H1 (cell line): ENCODE measurements around the gene PRRT1. TPM values are rescaled to one million over a fixed set of nuclear protein-coding genes. Genes with fewer than 3 reads are reported as not detected.

ENCODE experiments used
- CTCF ChIA-PET: fragments of 300-600 bp; sonication (Branson Sonifier 250); formaldehyde crosslinking; loops from one replicate; lab custom pipeline; 2021; ENCODE audit not compliant: partially characterized antibody; lab: Charles Lee
- POLR2A ChIA-PET: fragments of 300-600 bp; sonication (Branson Sonifier 250); formaldehyde crosslinking; loops from one replicate; lab custom pipeline; 2021; ENCODE audit warnings: inconsistent platforms; ENCODE audit not compliant: partially characterized antibody; lab: Charles Lee
- DNase-seq, 2 experiments: peaks; one replicate each; pipeline versions ENCODE4 v3.0.0 to v3.0.0-alpha.2; 2010 to 2022; ENCODE audit warnings: low spot score in 2 of 2, low read depth in 1 of 2, mixed read lengths in 1 of 2
- FAIRE-seq: peaks from 2 replicates; lab custom pipeline; 2011; peaks lifted over from hg19 to GRCh38; lab: Jason Lieb, UNC
- H2AFZ ChIP-seq: 2 replicates; pipeline ENCODE4 v1.8.1; 2012; ENCODE audit warnings: low read length, inconsistent platforms
- H2AK5ac ChIP-seq: 2 replicates; pipeline ENCODE4 v1.6.1; 2013; ENCODE audit warnings: low read depth, low read length
- H2BK120ac ChIP-seq: replicated peaks from 2 replicates; pipeline ENCODE3; 2013; ENCODE audit warnings: low read depth, low read length, inconsistent platforms
- H2BK12ac ChIP-seq: 2 replicates; pipeline ENCODE4 v1.6.1; 2013; ENCODE audit warnings: low read depth, low read length
- H2BK15ac ChIP-seq: 2 replicates; pipeline ENCODE4 v1.6.1; 2013; ENCODE audit warnings: low read length
- H2BK20ac ChIP-seq: 2 replicates; pipeline ENCODE4 v1.6.1; 2013; ENCODE audit warnings: low read length
- H2BK5ac ChIP-seq: 2 replicates; pipeline ENCODE4 v1.6.1; 2013; ENCODE audit warnings: low read depth, low read length
- H3K14ac ChIP-seq: 2 replicates; pipeline ENCODE4 v1.6.1; 2013; ENCODE audit warnings: inconsistent platforms; ENCODE audit not compliant: insufficient read length
- H3K18ac ChIP-seq: 2 replicates; pipeline ENCODE4 v1.6.1; 2013; ENCODE audit warnings: low read length; ENCODE audit errors: extremely low read depth
- H3K23ac ChIP-seq: 2 replicates; pipeline ENCODE4 v1.6.1; 2013; ENCODE audit warnings: inconsistent platforms; ENCODE audit not compliant: insufficient read length
- H3K23me2 ChIP-seq: 2 replicates; pipeline ENCODE4 v1.6.1; 2013; ENCODE audit warnings: low read depth, low read length
- H3K27ac ChIP-seq: 2 replicates; pipeline ENCODE4 v1.6.1; 2011; ENCODE audit warnings: low read depth, low read length, inconsistent platforms
- H3K27me3 ChIP-seq, 4 experiments: replicated peaks in 1 of 4; 1 replicate in 1 of 4; 2 replicates in 3 of 4; pipeline versions ENCODE4 v1.6.1 to v1.8.1; 2011 to 2013; ENCODE audit warnings: low read length in 3 of 4, mild to moderate bottlenecking in 3 of 4, inconsistent platforms in 2 of 4, mixed read lengths in 2 of 4, moderate library complexity in 1 of 4; ENCODE audit not compliant: control insufficient read depth in 3 of 4, insufficient read depth in 3 of 4; ENCODE audit errors: extremely low read depth in 1 of 4
- H3K36me3 ChIP-seq, 4 experiments: 2 replicates each; pipeline versions ENCODE4 v1.6.1 to v1.8.1; 2011 to 2013; ENCODE audit warnings: mild to moderate bottlenecking in 4 of 4, low read length in 3 of 4, moderate library complexity in 2 of 4, control low read depth in 1 of 4, inconsistent platforms in 1 of 4; ENCODE audit not compliant: insufficient read depth in 4 of 4, control insufficient read depth in 2 of 4
- H3K4ac ChIP-seq: replicated peaks from 2 replicates; pipeline ENCODE3; 2013; ENCODE audit warnings: low read length, low read depth, mixed read lengths, inconsistent platforms; ENCODE audit not compliant: insufficient read length
- H3K4me1 ChIP-seq, 4 experiments: replicated peaks in 1 of 4; 1 replicate in 1 of 4; 2 replicates in 3 of 4; pipeline versions ENCODE4 v1.6.1 to v1.8.1; 2011 to 2013; ENCODE audit warnings: low read length in 3 of 4, inconsistent platforms in 2 of 4, mixed read lengths in 1 of 4; ENCODE audit not compliant: insufficient read depth in 4 of 4, control insufficient read depth in 3 of 4
- H3K4me2 ChIP-seq, 2 experiments: 2 replicates each; pipeline versions ENCODE4 v1.6.1 to v1.8.1; 2011 to 2013; ENCODE audit warnings: low read depth in 2 of 2, low read length in 2 of 2, control low read depth in 1 of 2, inconsistent platforms in 1 of 2, mild to moderate bottlenecking in 1 of 2; ENCODE audit not compliant: insufficient read depth in 1 of 2
- H3K4me3 ChIP-seq, 4 experiments: fragments of 200-600, 300-600 bp in 1 of 4; sonication (generic), shearing (Covaris generic), sonication (Bioruptor Twin) in 1 of 4; 2 replicates each; pipeline versions ENCODE4 v1.5.1 to v1.8.1; 2011 to 2016; ENCODE audit warnings: low read length in 4 of 4, low read depth in 3 of 4, control low read depth in 2 of 4, inconsistent platforms in 2 of 4, mild to moderate bottlenecking in 2 of 4, mixed read lengths in 1 of 4, moderate library complexity in 1 of 4; ENCODE audit not compliant: insufficient read depth in 2 of 4; ENCODE audit errors: extremely low read depth in 1 of 4
- H3K56ac ChIP-seq: replicated peaks from 2 replicates; pipeline ENCODE3; 2013; ENCODE audit warnings: low read depth, mild to moderate bottlenecking, mixed read lengths, low read length, inconsistent platforms; ENCODE audit not compliant: insufficient read length
- H3K79me1 ChIP-seq: 2 replicates; pipeline ENCODE4 v1.6.1; 2013; ENCODE audit warnings: low read depth, low read length, control low read depth
- H3K79me2 ChIP-seq, 2 experiments: 2 replicates each; pipeline versions ENCODE4 v1.6.1 to v1.8.1; 2012 to 2013; ENCODE audit warnings: low read length in 2 of 2, mild to moderate bottlenecking in 2 of 2, inconsistent platforms in 1 of 2; ENCODE audit not compliant: insufficient read depth in 2 of 2, control insufficient read depth in 1 of 2
- H3K9ac ChIP-seq, 4 experiments: replicated peaks in 1 of 4; 1 replicate in 1 of 4; 2 replicates in 3 of 4; pipeline versions ENCODE4 v1.6.1 to v1.8.1; 2011 to 2013; ENCODE audit warnings: low read depth in 3 of 4, low read length in 3 of 4, control low read depth in 2 of 4, mild to moderate bottlenecking in 2 of 4, moderate library complexity in 2 of 4, inconsistent platforms in 1 of 4; ENCODE audit errors: extremely low read depth in 1 of 4
- H3K9me3 ChIP-seq, 2 experiments: 2 replicates each; pipeline versions ENCODE4 v1.6.1 to v1.8.1; 2012 to 2013; ENCODE audit warnings: mild to moderate bottlenecking in 2 of 2, moderate library complexity in 2 of 2, control low read depth in 1 of 2, inconsistent platforms in 1 of 2, low read depth in 1 of 2, low read length in 1 of 2, mixed read lengths in 1 of 2; ENCODE audit not compliant: insufficient read depth in 2 of 2
- H4K20me1 ChIP-seq, 2 experiments: replicated peaks in 1 of 2; 2 replicates each; pipeline versions ENCODE3 to v1.8.1; 2011 to 2013; ENCODE audit warnings: inconsistent platforms in 2 of 2, low read length in 2 of 2, mild to moderate bottlenecking in 1 of 2; ENCODE audit not compliant: insufficient read depth in 2 of 2, control insufficient read depth in 1 of 2
- H4K5ac ChIP-seq: 2 replicates; pipeline ENCODE4 v1.6.1; 2013; ENCODE audit warnings: low read length, low read depth, mixed read lengths, inconsistent platforms; ENCODE audit not compliant: insufficient read length
- H4K8ac ChIP-seq: 2 replicates; pipeline ENCODE4 v1.8.0; 2013; ENCODE audit warnings: mild to moderate bottlenecking, moderate library complexity, low read length, inconsistent platforms; ENCODE audit not compliant: insufficient read depth; ENCODE audit errors: extremely low read depth
- H4K91ac ChIP-seq: replicated peaks from 2 replicates; pipeline ENCODE3; 2013; ENCODE audit warnings: low read length, mixed read lengths, inconsistent platforms; ENCODE audit not compliant: insufficient read length
- RFX5 ChIP-seq: IDR thresholded peaks from 2 replicates; pipeline ENCODE4 v1.6.1; 2011; ENCODE audit warnings: low read depth, low read length, improper control_type of control experiment, borderline replicate concordance
- WGBS, 2 experiments: shearing (Covaris generic) in 1 of 2; methylation state at CpG; one replicate each; pipeline versions ENCODE4 v1.1.6 to v1.1.7; 2013 to 2015; ENCODE audit warnings: low lambda C conversion rate in 2 of 2, mixed read lengths in 2 of 2, inconsistent platforms in 1 of 2, low coverage in 1 of 2, missing lambda C conversion rate in 1 of 2; ENCODE audit not compliant: insufficient replicate concordance in 2 of 2, insufficient coverage in 1 of 2, insufficient read length in 1 of 2; ENCODE audit errors: extremely low coverage in 1 of 2, missing lambda C conversion rate in 1 of 2; 5-methylcytosine and 5-hydroxymethylcytosine counted together
- long read RNA-seq, 2 experiments: library from RNA in 1 of 2; library from capped mRNA in 1 of 2; stranded (forward); transcript quantifications; one replicate each; pipeline ENCODE4 v2.0.0, GENCODE V29; 2021; ENCODE audit warnings: inconsistent platforms in 1 of 2
- polyA minus RNA-seq, 3 experiments: library from RNA; depleted of rRNA, polyadenylated mRNA; stranded (reverse); fragments of >200 nt; gene quantifications; 1 replicate in 2 of 3; 2 replicates in 1 of 3; pipeline ENCODE4 v1.2.3, GENCODE V29; 2011
- polyA plus RNA-seq, 7 experiments: library from polyadenylated mRNA; depleted of rRNA in 3 of 7; stranded (reverse) in 5 of 7; unstranded in 2 of 7; fragments of >200 nt in 5 of 7; fragments of 200-250 nt in 2 of 7; gene quantifications; 1 replicate in 5 of 7; 2 replicates in 1 of 7; 4 replicates in 1 of 7; pipeline versions ENCODE4 v1.2.1 to v1.2.3, GENCODE V29; 2011 to 2013; ENCODE audit warnings: missing spikeins in 2 of 7, mixed read lengths in 2 of 7
- total RNA-seq: library from RNA; stranded (reverse); fragmentation: NEBNext Ultra II Directional; extraction: Animal tissue kit (Norgen Biotek cat#: 25700); gene quantifications from 2 replicates; pipeline ENCODE4 v1.2.1, GENCODE V29; 2021

The PRRT1 gene
- total RNA-seq (2.8 TPM in 2 replicates), polyA plus RNA-seq (2011; rRNA removed) (0.71 and 1.4 TPM in 2 replicates), polyA minus RNA-seq (2011; rRNA and poly(A)+ RNA removed) (0.13 and 0.49 TPM in 2 replicates)
- polyA plus RNA-seq (2011; cell fraction: cytosol; rRNA removed) = 0.45 TPM
- polyA plus RNA-seq (2011; cell fraction: nucleus; rRNA removed) = 1.8 TPM
- 1.9 to 2.8 TPM (median 2.2 TPM) in 4 replicates for polyA plus RNA-seq (2012, experiment 1 of 2)
- 2.5 TPM for polyA plus RNA-seq (2012, experiment 2 of 2)
- 5.9 TPM for polyA plus RNA-seq (2013, experiment 1 of 2)
- 5.7 TPM for polyA plus RNA-seq (2013, experiment 2 of 2)
- 1.1 TPM for polyA minus RNA-seq (2011; cell fraction: cytosol; rRNA and poly(A)+ RNA removed)
- polyA minus RNA-seq (2011; cell fraction: nucleus; rRNA and poly(A)+ RNA removed) = 0.20 TPM
- long read RNA-seq, experiment 1, partial matches to known transcripts = 1 of 4 reads
- long read RNA-seq, experiment 1, other reads (novel, unspliced or antisense) = 1 of 4 reads
- long read RNA-seq, experiment 2, partial matches to known transcripts = 0 of 4 reads
- long read RNA-seq, experiment 2, other reads (novel, unspliced or antisense) = 1 of 4 reads

GRCh38 chr6:32151863-32152768, at the start of gene PRRT1:
TSS of gene PRRT1 (minus strand) at chr6:32151939. CDS start at chr6:32151827, 112 bp downstream.
- DNase-seq (peak in 1 of 2 experiments; percentile 51), FAIRE-seq (no peak)
- Histone ChIP-seq H3K9ac (peak within 1 kb of the TSS in 1 of 4 experiments; percentile 19; a peak in 3 of 7 replicates), H3K9me3 (no peaks in the 10 kb centered on the region), H2AFZ (no peak within 1 kb of the TSS), H3K23me2 (peaks cover 25% of the 10 kb centered on the region), H3K27me3 (peaks cover 4 to 41% (median 37%) of the 10 kb centered on the region in 4 experiments), H3K4ac (peak within 1 kb of the TSS; percentile 10), H3K79me2 (peaks cover 0 to 5% of the 10 kb centered on the region in 2 experiments; a peak in 1 of 4 replicates), H2AK5ac (no peak within 1 kb of the TSS; the same call in 1 of the 2 replicates), H2BK120ac (no peak within 1 kb of the TSS), H4K20me1 (no peaks in the 10 kb centered on the region), H3K36me3 (peaks cover 2 to 4% (median 4%) of the 10 kb centered on the region in 4 experiments; a peak in 4 of 8 replicates), H4K8ac (no peak within 1 kb of the TSS), H2BK15ac (peak within 1 kb of the TSS; percentile 98; the same call in 1 of the 2 replicates), H4K91ac (peak within 1 kb of the TSS; percentile 18), H2BK5ac (peak within 1 kb of the TSS; percentile 44; the same call in 1 of the 2 replicates), H2BK12ac (no peak within 1 kb of the TSS; the same call in 1 of the 2 replicates), H3K79me1 (0 out of 2 replicates have a peak, but pooled peaks cover 3% of the 10 kb centered on the region), H3K18ac (peak within 1 kb of the TSS; percentile 62; the same call in 1 of the 2 replicates), H3K4me2 (peak within 1 kb of the TSS; percentile 94 to 100), H2BK20ac (0 out of 2 replicates have a peak within 1 kb of the TSS, but pooled peaks have one; percentile 21), H3K56ac (no peak within 1 kb of the TSS), H3K4me3 (peak within 1 kb of the TSS; percentile 77 to 98 (median 92); a peak in 7 of 8 replicates), H4K5ac (no peak within 1 kb of the TSS), H3K23ac (no peak within 1 kb of the TSS), H3K4me1 (peaks cover 13 to 36% (median 16%) of the 10 kb centered on the region in 4 experiments), H3K14ac (no peak within 1 kb of the TSS), H3K27ac (no peak within 1 kb of the TSS)
- TF ChIP-seq RFX5 = no peak
- ChIA-PET CTCF (interaction anchor here (1.0 to 4.7 kb wide), 9 partner anchors 11 to 44 kb away, joined by 3 to 23 read pairs (median 5); partner anchors contain the start of genes ATF6B and EGFL8), POLR2A (interaction anchor here (0.7 to 4.7 kb wide), 22 partner anchors 9 to 81 kb away, joined by 3 to 30 read pairs (median 4); partner anchors contain the start of genes ATF6B, EGFL8, FKBPL and GPSM3)
- 15% methylated on average over 9 of the region's 24 CpGs; no CpG with 5 or more reads in 1 of the 2 experiments for WGBS, 2 experiments
